ENCODE data around the gene APOL4.

DNA sequence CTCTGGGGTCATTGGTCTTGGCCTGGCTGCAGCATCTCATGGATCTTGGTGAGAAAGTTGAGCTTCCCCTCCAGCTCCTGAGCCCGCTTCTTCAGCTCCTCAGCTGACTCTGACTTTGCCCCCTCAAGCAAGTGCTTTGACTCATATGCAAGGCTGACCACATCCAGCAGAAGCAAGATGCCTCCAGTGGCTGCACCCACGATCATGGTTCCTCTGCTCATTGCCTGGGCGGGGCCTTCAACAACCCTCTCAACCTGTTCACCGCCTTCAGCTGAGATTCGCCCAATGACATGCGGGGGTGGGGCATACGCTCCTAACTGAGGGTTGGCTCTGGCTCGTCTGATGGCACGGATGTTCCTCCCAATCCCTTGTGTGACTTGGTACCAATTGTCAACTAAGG is 25.8 kb upstream of the APOL4 start:
- TF ChIP-seq, protein P1, sequence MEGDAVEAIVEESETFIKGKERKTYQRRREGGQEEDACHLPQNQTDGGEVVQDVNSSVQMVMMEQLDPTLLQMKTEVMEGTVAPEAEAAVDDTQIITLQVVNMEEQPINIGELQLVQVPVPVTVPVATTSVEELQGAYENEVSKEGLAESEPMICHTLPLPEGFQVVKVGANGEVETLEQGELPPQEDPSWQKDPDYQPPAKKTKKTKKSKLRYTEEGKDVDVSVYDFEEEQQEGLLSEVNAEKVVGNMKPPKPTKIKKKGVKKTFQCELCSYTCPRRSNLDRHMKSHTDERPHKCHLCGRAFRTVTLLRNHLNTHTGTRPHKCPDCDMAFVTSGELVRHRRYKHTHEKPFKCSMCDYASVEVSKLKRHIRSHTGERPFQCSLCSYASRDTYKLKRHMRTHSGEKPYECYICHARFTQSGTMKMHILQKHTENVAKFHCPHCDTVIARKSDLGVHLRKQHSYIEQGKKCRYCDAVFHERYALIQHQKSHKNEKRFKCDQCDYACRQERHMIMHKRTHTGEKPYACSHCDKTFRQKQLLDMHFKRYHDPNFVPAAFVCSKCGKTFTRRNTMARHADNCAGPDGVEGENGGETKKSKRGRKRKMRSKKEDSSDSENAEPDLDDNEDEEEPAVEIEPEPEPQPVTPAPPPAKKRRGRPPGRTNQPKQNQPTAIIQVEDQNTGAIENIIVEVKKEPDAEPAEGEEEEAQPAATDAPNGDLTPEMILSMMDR (IDR thresholded peaks at IDR 0.05) = no peak
- no peak for TF ChIP-seq EP300 (IDR thresholded peaks at IDR 0.05)
- no peak for TF ChIP-seq POLR2A (IDR thresholded peaks at IDR 0.05)
- no peak for TF ChIP-seq POLR2AphosphoS5 (IDR thresholded peaks at IDR 0.05)

Data from sigmoid colon (tissue), 4 donors.